Bronchial epithelial cell (primary cell): ENCODE data around the gene ADAM12. TPM values are rescaled to one million over a fixed set of nuclear protein-coding genes. Genes with fewer than 3 reads are reported as not detected.

Source experiments
- DNase-seq: peaks from one replicate; pipeline ENCODE4 v3.0.0-alpha.2; 2010; ENCODE audit warnings: low read depth
- FAIRE-seq: peaks from 2 replicates; lab custom pipeline; 2011; peaks lifted over from hg19 to GRCh38; lab: Jason Lieb, UNC
- H3K27me3 ChIP-seq: 2 replicates; pipeline ENCODE4 v1.5.1; 2011; ENCODE audit warnings: low read length; ENCODE audit not compliant: control insufficient read depth, insufficient read depth
- H3K36me3 ChIP-seq: 2 replicates; pipeline ENCODE4 v1.5.1; 2011; ENCODE audit warnings: low read length; ENCODE audit not compliant: control insufficient read depth, insufficient read depth
- H3K4me3 ChIP-seq: 2 replicates; pipeline ENCODE4 v1.5.1; 2011; ENCODE audit warnings: mild to moderate bottlenecking, low read depth, low read length, control low read depth
- total RNA-seq: library from RNA; depleted of rRNA; stranded (reverse); fragments of >200 nt; gene quantifications from 2 replicates; pipeline ENCODE4 v1.2.1, GENCODE V29; 2014
- TF ChIP-seq, protein P1 (sequence below): IDR thresholded peaks from 2 replicates; pipeline ENCODE4 v1.5.1; 2011; ENCODE audit warnings: mild to moderate bottlenecking, moderate library complexity, low read length, control low read depth, inconsistent platforms; ENCODE audit not compliant: insufficient read depth, severe bottlenecking

The ADAM12 gene
- total RNA-seq, 1 donor from 2014 or later, result 1.8 TPM

DNA sequence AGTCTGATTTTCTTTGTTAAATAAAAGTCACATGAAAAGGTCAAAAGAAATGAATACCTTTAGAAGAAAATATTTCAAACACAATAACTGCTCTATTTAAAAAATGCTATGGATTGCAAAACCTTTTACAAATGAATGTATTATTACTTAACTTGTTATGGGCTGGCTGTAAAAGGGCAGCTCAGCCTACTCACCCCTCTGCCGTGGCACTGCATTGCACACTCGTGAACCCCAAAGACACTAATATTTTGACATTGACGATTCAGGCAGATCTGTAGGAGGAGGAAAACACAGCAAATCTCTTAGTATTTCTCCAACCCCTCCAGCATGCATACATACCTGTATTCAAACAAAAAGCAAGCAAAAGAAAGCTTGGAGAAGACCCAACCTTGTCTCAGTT, 342.4 kb downstream of the ADAM12 start:
- FAIRE-seq (no peak), DNase-seq (no peak)
- TF ChIP-seq, protein P1, sequence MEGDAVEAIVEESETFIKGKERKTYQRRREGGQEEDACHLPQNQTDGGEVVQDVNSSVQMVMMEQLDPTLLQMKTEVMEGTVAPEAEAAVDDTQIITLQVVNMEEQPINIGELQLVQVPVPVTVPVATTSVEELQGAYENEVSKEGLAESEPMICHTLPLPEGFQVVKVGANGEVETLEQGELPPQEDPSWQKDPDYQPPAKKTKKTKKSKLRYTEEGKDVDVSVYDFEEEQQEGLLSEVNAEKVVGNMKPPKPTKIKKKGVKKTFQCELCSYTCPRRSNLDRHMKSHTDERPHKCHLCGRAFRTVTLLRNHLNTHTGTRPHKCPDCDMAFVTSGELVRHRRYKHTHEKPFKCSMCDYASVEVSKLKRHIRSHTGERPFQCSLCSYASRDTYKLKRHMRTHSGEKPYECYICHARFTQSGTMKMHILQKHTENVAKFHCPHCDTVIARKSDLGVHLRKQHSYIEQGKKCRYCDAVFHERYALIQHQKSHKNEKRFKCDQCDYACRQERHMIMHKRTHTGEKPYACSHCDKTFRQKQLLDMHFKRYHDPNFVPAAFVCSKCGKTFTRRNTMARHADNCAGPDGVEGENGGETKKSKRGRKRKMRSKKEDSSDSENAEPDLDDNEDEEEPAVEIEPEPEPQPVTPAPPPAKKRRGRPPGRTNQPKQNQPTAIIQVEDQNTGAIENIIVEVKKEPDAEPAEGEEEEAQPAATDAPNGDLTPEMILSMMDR, result no peak
- H3K36me3 ChIP-seq, result no peaks in the 10 kb centered on the region
- no peaks in the 10 kb centered on the region for H3K27me3 ChIP-seq
- no peak overlapping the region for H3K4me3 ChIP-seq

DNA sequence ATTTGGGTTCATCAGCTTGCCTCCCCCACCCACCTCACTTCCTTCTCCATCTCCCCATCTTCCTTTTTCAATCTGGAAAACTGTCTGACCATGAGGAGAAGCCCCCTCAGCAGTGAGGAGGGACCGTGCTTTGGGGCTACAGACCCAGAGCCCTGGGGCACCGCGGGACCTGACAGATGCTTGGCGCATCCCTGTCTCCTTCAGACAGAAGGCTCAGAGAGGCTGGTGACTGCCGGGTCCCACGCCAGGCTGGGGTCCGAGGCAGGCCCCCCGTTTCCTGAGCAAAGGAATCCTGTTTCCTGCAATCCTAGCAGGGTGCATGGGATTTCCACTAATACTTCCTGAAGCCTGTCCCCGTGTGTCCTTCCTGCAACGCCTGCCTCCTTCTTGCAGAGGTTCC, 344.9 kb downstream of the ADAM12 start:
- TF ChIP-seq, protein P1, result no peak
- Histone ChIP-seq H3K27me3 (no peaks in the 10 kb centered on the region), H3K4me3 (no peak overlapping the region), H3K36me3 (no peaks in the 10 kb centered on the region)
- DNase-seq (no peak), FAIRE-seq (no peak)

DNA sequence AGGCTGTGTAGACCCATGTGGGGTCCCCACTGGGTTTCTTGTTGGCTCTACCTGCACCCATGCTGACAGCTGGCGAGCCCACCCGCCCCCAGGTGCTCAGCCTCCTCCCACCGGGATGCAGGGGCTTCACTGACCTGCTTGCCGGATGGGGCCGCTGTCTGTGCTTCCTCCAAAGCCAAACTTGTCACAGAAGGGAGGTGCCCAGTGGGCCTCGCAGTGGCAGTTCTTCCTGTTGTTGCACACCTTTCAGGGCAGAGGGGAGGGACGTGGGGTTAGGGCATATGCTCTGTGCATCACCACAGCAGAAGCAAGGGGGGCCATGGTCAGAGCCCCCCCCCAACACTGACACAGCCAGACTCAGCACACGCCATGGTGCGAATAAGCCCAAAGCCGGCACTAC, 345.4 kb downstream of the ADAM12 start:
- TF ChIP-seq, protein P1, result no peak
- Histone ChIP-seq H3K27me3 (no peaks in the 10 kb centered on the region), H3K36me3 (no peaks in the 10 kb centered on the region), H3K4me3 (no peak overlapping the region)
- DNase-seq (no peak), FAIRE-seq (no peak)

DNA sequence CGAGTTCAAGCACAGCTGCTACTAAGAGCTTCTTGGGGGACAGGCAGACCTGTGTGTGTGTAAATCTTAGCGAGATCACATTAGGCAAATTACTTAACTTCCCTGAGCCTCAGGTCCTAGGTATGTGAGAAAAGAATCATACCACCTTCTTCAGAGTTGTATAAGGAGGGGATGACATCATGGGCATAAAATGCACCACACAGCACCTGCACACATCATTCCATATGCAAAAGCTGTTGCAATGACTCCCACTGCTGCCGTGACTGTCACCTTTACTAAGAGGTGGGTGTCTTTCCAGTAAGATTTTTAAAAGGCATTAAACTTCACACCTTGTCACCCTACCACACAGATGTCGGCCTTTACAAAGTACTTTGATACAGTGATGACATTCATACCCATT, 345.9 kb downstream of the ADAM12 start:
- TF ChIP-seq, protein P1, result no peak
- Histone ChIP-seq H3K4me3 (no peak overlapping the region), H3K36me3 (no peaks in the 10 kb centered on the region), H3K27me3 (no peaks in the 10 kb centered on the region)
- peak; percentile 52 for DNase-seq
- no peak for FAIRE-seq

DNA sequence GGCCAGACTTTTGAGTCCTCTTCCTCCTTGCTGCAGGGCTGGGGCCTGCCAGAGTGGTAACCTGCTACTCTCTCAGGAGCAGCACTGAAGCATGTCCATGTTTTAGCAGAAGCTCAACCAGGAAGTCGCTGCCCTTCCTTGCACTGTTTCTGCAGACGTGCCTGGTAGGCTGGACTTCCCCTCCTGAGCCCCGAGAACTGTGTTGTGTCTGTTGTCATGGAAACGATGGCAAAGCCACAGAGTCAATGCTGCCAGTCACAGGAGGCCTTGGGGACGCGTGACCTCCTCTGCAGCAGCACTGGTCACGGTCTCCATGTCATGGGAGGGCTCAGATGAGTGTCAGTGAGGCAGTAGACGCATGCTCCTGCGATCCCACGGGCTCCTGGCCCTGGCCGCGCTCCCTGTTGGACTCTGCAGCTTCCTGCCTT, 346.5 kb downstream of the ADAM12 start:
- TF ChIP-seq, protein P1, result no peak
- DNase-seq (peak; percentile 38), FAIRE-seq (peak; percentile 7)
- Histone ChIP-seq H3K4me3 (no peak overlapping the region), H3K27me3 (no peaks in the 10 kb centered on the region), H3K36me3 (no peaks in the 10 kb centered on the region)

DNA sequence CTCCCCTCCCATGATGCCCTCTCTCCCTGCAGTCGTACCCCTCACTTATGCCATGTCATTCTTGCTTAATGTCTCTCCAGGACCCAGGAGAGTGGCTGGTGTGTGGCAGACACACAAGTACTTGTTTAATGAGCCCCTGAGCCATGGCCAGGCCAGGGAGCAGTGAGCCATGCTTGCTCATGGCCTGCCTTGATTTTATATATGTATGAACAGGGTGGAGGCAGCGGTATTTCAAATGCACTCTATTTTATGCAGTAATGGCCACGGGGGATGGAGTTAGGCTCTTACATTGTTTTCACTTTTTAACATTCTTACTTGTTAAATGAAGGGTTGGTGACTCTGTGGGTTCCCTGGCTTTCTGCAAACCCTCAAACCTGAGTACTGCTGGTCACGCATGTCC, 347.2 kb downstream of the ADAM12 start:
- H3K4me3 ChIP-seq, result no peak overlapping the region
- H3K36me3 ChIP-seq, result no peaks in the 10 kb centered on the region
- TF ChIP-seq, protein P1, result no peak
- FAIRE-seq, result no peak
- H3K27me3 ChIP-seq, result no peaks in the 10 kb centered on the region
- no peak for DNase-seq
